Measurements from ENCODE around the gene SYNCRIP.

- no peak for TF ChIP-seq PATZ1 (CRISPR knock-in tag; IDR thresholded peaks at IDR 0.05; ENCODE audit: borderline replicate concordance)
- TF ChIP-seq ZNF565 (CRISPR knock-in tag; conservative IDR thresholded peaks at IDR 0.05; ENCODE audit: low read depth), result no peak
- TF ChIP-seq GLIS3 (CRISPR knock-in tag; IDR thresholded peaks at IDR 0.05), result no peak
- TF ChIP-seq CSRNP3 (CRISPR knock-in tag; IDR thresholded peaks at IDR 0.05), result no peak
- TF ChIP-seq, protein P1, sequence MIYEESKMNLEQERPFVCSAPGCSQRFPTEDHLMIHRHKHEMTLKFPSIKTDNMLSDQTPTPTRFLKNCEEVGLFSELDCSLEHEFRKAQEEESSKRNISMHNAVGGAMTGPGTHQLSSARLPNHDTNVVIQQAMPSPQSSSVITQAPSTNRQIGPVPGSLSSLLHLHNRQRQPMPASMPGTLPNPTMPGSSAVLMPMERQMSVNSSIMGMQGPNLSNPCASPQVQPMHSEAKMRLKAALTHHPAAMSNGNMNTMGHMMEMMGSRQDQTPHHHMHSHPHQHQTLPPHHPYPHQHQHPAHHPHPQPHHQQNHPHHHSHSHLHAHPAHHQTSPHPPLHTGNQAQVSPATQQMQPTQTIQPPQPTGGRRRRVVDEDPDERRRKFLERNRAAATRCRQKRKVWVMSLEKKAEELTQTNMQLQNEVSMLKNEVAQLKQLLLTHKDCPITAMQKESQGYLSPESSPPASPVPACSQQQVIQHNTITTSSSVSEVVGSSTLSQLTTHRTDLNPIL (CRISPR knock-in tag; IDR thresholded peaks at IDR 0.05; ENCODE audit: low read depth), result no peak
- TF ChIP-seq RARB (CRISPR knock-in tag; IDR thresholded peaks at IDR 0.05), result no peak
- no peak for TF ChIP-seq SNAI2 (CRISPR knock-in tag; IDR thresholded peaks at IDR 0.05)
- TF ChIP-seq ZFP3 (CRISPR knock-in tag; IDR thresholded peaks at IDR 0.05), result no peak
- no peak for TF ChIP-seq TSHZ2 (CRISPR knock-in tag; IDR thresholded peaks at IDR 0.05)
- no peak for TF ChIP-seq PPARA (CRISPR knock-in tag; IDR thresholded peaks at IDR 0.05; ENCODE audit: borderline replicate concordance)
- no peak for TF ChIP-seq OSR1 (CRISPR knock-in tag; IDR thresholded peaks at IDR 0.05)
Measured at GRCh38 chr6:85614780-85615179, 27.9 kb downstream of the SYNCRIP start.

Measured in SK-N-SH treated with all-trans-retinoic acid at 6 μM for 48 hours (cell line).